Ascending aorta (tissue), 2 donors: ENCODE results near the gene DOCK3. TPM values are rescaled to one million over a fixed set of nuclear protein-coding genes. Genes with fewer than 3 reads are reported as not detected.
A peak's percentile ranks its signal among the peaks of the same experiment; 100 is the strongest.

ENCODE experiments used
- DNase-seq, 2 donors: peaks; one replicate each; pipeline ENCODE4 v3.0.0-alpha.2; 2019; ENCODE audit warnings: low spot score in 2 of 2
- H3K27ac ChIP-seq, 2 donors: fragments of 200-600 bp; sonication (generic); one replicate each; pipeline ENCODE4 v1.5.1; 2016 to 2017; ENCODE audit warnings: mild to moderate bottlenecking in 1 of 2
- H3K27me3 ChIP-seq: fragments of 200-600 bp; sonication (generic); one replicate; pipeline ENCODE4 v1.5.1; 2017
- H3K36me3 ChIP-seq, 2 donors: fragments of 200-600 bp; sonication (generic); one replicate each; pipeline ENCODE4 v1.5.1; 2016
- H3K4me1 ChIP-seq, 2 donors: fragments of 200-600 bp; sonication (generic); one replicate each; pipeline ENCODE4 v1.5.1; 2016 to 2017; ENCODE audit warnings: mild to moderate bottlenecking in 1 of 2
- H3K4me3 ChIP-seq, 2 donors: fragments of 200-600 bp; sonication (generic); one replicate each; pipeline ENCODE4 v1.5.1; 2016 to 2017; ENCODE audit warnings: mild to moderate bottlenecking in 1 of 2
- H3K9me3 ChIP-seq, 2 donors: fragments of 200-600 bp; sonication (generic); one replicate each; pipeline ENCODE4 v1.5.1; 2016
- intact Hi-C: fragments of 100-400 bp; cut with DNase I; formaldehyde crosslinking; loops from one replicate; pipeline ENCODE4 v1.15.1; 2023
- total RNA-seq: library from RNA; depleted of rRNA; stranded (reverse); fragments of >200 nt; gene quantifications from one replicate; pipeline ENCODE4 v1.1.0, GENCODE V29; 2016
- TF ChIP-seq, protein P1 (sequence below), 3 experiments: fragments of 200-600 bp in 2 of 3; fragments of 450-650 bp in 1 of 3; sonication (generic) in 2 of 3; IDR thresholded peaks; one replicate each; pipeline ENCODE4 v1.5.1; 2016 to 2019; ENCODE audit warnings: antibody characterized with exemption in 3 of 3, mild to moderate bottlenecking in 1 of 3, moderate library complexity in 1 of 3

DOCK3 gene
- total RNA-seq, 1 donor from 2014 or later = 3.9 TPM

DNA sequence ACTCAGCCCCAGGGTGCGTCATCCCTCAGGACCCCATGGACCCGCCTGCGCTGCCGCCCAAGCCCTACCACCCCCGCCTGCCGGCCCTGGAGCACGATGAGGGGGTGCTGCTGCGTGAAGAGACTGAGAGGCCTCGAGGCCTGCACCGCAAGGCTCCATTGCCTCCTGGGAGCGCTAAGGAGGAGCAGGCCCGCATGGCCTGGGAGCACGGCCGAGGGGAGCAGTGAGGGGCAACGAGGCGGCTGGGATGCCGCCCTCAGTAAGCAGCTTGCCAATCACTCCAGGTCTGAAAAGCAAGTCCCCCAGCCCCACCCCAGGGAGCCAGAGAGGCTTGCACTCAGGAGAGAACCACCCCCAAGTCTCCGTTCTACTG, 706.6 kb downstream of the DOCK3 start:
- peaks cover 3 to 8% of the 10 kb centered on the region in 2 donors for H3K4me1 ChIP-seq
- DNase-seq = peak in 1 of 2 donors; percentile 58
- TF ChIP-seq, protein P1, sequence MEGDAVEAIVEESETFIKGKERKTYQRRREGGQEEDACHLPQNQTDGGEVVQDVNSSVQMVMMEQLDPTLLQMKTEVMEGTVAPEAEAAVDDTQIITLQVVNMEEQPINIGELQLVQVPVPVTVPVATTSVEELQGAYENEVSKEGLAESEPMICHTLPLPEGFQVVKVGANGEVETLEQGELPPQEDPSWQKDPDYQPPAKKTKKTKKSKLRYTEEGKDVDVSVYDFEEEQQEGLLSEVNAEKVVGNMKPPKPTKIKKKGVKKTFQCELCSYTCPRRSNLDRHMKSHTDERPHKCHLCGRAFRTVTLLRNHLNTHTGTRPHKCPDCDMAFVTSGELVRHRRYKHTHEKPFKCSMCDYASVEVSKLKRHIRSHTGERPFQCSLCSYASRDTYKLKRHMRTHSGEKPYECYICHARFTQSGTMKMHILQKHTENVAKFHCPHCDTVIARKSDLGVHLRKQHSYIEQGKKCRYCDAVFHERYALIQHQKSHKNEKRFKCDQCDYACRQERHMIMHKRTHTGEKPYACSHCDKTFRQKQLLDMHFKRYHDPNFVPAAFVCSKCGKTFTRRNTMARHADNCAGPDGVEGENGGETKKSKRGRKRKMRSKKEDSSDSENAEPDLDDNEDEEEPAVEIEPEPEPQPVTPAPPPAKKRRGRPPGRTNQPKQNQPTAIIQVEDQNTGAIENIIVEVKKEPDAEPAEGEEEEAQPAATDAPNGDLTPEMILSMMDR (IDR thresholded peaks at IDR 0.05) = no peak
- H3K4me3 ChIP-seq = no peak overlapping the region
- intact Hi-C loops = loop anchor here (10.0 kb wide), 1 partner anchor 563 kb away; the partner anchor contains the start of genes PARP3 and RRP9
- no peak overlapping the region for H3K27ac ChIP-seq
- H3K9me3 ChIP-seq = no peaks in the 10 kb centered on the region
- H3K27me3 ChIP-seq = no peaks in the 10 kb centered on the region
- H3K36me3 ChIP-seq = no peaks in the 10 kb centered on the region

DNA sequence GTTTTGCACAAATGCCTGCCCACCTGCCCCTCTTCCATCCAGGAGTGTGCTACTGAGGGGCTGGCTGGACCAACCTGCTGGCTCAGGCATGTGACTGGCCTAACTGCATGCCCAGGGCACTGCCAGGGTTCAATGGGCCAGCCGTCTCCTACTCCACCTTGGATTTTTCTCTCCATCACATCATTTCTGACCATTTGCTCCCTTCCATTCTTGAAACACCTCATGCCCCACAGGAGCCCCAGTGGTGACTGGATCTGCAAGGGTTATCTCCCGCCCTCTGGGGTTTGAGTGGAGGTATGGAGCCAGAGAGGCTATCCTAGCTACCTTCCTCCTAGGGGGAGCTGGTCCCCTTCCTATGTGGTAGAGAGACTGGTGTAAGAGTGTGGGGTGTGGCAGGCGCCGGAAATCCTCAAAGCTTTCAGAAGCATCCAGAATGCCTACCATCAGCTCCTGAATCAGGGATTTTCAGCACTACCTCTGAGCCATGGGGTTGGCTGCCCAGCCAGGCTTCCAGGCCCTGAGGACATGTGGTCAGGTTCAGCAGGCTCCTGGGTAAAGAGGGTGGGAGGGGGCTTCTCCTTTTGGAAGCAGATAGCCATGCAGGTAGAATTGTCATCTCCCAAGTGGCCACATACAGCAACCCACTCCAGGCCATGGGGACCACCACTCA, 707.5 kb downstream of the DOCK3 start:
- intact Hi-C loops = loop anchor here (10.0 kb wide), 1 partner anchor 563 kb away; the partner anchor contains the start of genes PARP3 and RRP9
- Histone ChIP-seq H3K27ac (no peak overlapping the region), H3K4me3 (no peak overlapping the region), H3K9me3 (no peaks in the 10 kb centered on the region), H3K36me3 (peaks cover 0 to 3% of the 10 kb centered on the region in 2 donors), H3K27me3 (no peaks in the 10 kb centered on the region), H3K4me1 (peaks cover 5 to 17% of the 10 kb centered on the region in 2 donors)
- DNase-seq = peak in 1 of 2 donors; percentile 52
- TF ChIP-seq, protein P1 (IDR thresholded peaks at IDR 0.05) = no peak

DNA sequence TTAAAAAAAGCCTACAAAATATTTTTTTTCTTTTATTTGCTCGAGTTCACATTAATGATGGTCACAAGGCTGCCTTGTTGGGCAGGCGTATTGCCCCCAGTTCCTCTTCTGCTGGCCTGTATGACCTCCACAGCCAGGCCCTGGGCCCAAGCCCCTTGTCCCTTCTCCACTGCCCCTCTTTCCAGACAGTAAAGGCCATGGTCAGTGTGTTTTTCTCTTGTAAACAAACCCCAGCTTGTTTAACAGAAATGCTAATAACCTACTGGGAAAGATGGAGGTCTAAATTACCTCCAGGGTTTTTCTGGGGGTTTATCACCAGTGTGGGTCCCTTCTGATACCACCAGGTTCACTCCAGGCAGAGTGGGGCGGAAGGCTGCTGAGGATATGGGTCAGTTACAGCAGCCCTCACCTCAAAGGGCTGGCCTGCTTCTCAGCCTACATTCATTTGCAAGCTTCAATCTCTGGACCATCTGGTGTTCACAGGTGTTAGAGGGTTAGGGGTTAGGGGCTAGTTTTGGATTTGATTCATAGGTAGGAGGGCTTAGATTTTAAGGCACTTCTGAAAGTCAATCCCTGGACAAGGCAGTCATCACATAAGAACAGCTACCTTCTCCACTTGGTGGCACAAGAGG, 708.3 kb downstream of the DOCK3 start:
- Histone ChIP-seq H3K27me3 (no peaks in the 10 kb centered on the region), H3K4me3 (no peak overlapping the region), H3K9me3 (no peaks in the 10 kb centered on the region), H3K4me1 (peaks cover 5 to 26% of the 10 kb centered on the region in 2 donors), H3K27ac (no peak overlapping the region), H3K36me3 (peaks cover 0 to 10% of the 10 kb centered on the region in 2 donors)
- intact Hi-C loops = loop anchor here (10.0 kb wide), 1 partner anchor 562 kb away; the partner anchor contains the start of genes PARP3 and RRP9
- DNase-seq = peak in 1 of 2 donors; percentile 55
- TF ChIP-seq, protein P1 (IDR thresholded peaks at IDR 0.05) = no peak

DNA sequence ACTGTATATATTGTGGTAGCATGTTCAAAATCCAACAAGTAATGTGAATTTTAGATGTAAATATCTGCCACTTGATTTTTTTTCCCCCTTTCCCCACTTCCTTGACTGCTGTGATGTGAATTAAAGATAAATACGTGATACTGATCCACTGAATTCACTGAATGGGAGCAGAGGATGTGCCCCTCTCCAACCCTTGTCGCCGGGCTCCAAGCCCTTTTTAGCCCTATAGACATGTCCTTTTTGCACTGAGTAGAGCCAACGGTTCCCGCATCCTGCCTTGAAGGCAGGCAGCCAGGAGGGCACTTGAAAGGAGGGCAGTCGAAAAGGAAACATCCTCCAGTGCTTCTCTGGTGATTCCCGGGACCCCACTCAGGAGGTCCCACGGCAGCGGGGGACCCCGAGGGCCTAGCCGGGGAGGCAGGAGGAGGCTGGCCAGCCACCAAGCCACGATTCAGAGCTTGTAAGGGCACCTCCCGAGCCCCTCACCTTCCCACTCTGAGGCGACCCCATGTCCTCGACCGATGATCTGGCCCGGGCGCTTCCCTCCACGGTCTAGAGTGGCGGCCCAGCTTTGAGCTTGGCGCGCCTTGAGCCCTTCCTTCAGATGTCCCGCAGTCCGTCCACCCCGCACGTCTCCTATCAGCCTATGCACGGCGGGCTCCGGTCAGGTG, 709.5 kb downstream of the DOCK3 start:
- Histone ChIP-seq H3K36me3 (peaks cover 8 to 20% of the 10 kb centered on the region in 2 donors), H3K27me3 (no peaks in the 10 kb centered on the region), H3K27ac (peak overlapping the region; percentile 91 to 98), H3K9me3 (no peaks in the 10 kb centered on the region), H3K4me1 (peaks cover 5 to 26% of the 10 kb centered on the region in 2 donors), H3K4me3 (peak overlapping the region; percentile 92)
- DNase-seq = peak in 1 of 2 donors; percentile 75
- intact Hi-C loops = loop anchor here (2.0 to 10.0 kb wide), 4 partner anchors 43 to 815 kb away; partner anchors contain the start of genes HEMK1, PARP3, RRP9 and TEX264
- TF ChIP-seq, protein P1 (IDR thresholded peaks at IDR 0.05) = no peak

DNA sequence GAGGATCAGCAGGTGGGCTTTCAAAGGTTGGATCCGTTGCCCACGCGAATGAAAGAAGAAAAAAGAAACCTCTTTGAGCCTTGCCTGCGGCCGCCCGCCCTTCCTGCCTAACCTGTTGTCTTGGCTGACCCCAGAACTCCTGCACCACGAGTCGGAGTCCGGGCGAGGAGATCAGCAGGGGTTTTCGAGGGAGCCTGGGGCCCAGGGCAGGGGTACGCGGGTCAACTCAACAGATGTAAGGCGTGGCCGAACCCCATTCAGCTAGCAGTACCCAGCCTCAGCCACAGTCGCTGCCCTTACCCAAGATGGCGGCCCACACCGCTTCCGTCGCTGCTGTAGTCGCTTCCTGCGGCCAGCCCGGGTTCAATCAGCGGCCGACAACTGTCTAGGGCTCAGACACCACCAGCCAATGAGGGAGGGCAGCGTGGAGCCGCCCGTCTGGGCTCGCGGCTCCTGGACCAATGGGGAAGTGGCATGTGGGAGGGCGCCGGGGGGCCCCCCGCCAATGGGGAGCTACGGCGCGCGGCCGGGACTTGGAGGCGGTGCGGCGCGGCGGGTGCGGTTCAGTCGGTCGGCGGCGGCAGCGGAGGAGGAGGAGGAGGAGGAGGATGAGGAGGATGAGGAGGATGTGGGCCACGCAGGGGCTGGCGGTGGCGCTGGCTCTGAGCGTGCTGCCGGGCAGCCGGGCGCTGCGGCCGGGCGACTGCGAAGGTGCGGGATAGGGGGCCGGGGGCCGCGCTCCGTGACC, 710.2 kb downstream of the DOCK3 start, which contains the start of gene MANF:
MANF (plus strand) TSS at position 566 of the 748 bp plus-strand sequence; CDS start at position 618, 52 bp downstream.
- no peaks in the 10 kb centered on the region for H3K27me3 ChIP-seq
- H3K4me1 ChIP-seq = peaks cover 5 to 28% of the 10 kb centered on the region in 2 donors
- H3K4me3 ChIP-seq = peak within 1 kb of the TSS; percentile 92
- intact Hi-C loops = loop anchor here (1.0 to 10.0 kb wide), 6 partner anchors 44 to 816 kb away; partner anchors contain the start of genes HEMK1, PARP3, RRP9 and TEX264
- DNase-seq = peak; percentile 97 to 99
- peak within 1 kb of the TSS; percentile 92 to 98 for H3K27ac ChIP-seq
- H3K36me3 ChIP-seq = peaks cover 8 to 20% of the 10 kb centered on the region in 2 donors
- TF ChIP-seq, protein P1 (IDR thresholded peaks at IDR 0.05) = peak in 1 of 3 experiments; percentile 37
- no peaks in the 10 kb centered on the region for H3K9me3 ChIP-seq
